ENCODE data around the gene SLC16A13.
"Not testable (repeated sequence)": the region's sequence is repeated elsewhere in the genome, so short reads cannot be mapped to it uniquely, and the experiment has no call there.

SLC16A13 gene

GRCh38 chr17:7067198-7067597, 31.4 kb downstream of the SLC16A13 start:
- no peak for DNase-seq

- DNase-seq: no peak
Measured at GRCh38 chr17:7068268-7068667, 32.5 kb downstream of the SLC16A13 start.

- no peak for DNase-seq
Measured at GRCh38 chr17:7070712-7071111, 34.9 kb downstream of the SLC16A13 start.

- DNase-seq: no peak
Measured at GRCh38 chr17:7072406-7072805, 36.6 kb downstream of the SLC16A13 start.

GRCh38 chr17:7074931-7075330, 39.1 kb downstream of the SLC16A13 start:
- no peak for DNase-seq

- DNase-seq: no peak
Measured at GRCh38 chr17:7077911-7078546, 42.2 kb downstream of the SLC16A13 start.

- DNase-seq: no peak
Measured at GRCh38 chr17:7078711-7079110, 42.9 kb downstream of the SLC16A13 start.

GRCh38 chr17:7079581-7080455, 44.0 kb downstream of the SLC16A13 start, which contains the start of gene CLEC10A:
Gene CLEC10A (minus strand): TSS chr17:7080251. CDS start chr17:7078812, 1,439 bp downstream.
- DNase-seq: peak; percentile 68 to 87 (median 84)

GRCh38 chr17:7080456-7081041, 44.7 kb downstream of the SLC16A13 start:
- DNase-seq: no peak

GRCh38 chr17:7081341-7082062, 45.7 kb downstream of the SLC16A13 start:
- DNase-seq: peak in 2 of 4 experiments; percentile 27 to 33

GRCh38 chr17:7083592-7083991, 47.8 kb downstream of the SLC16A13 start:
- peak in 3 of 4 experiments; percentile 24 to 49 (median 29) for DNase-seq

GRCh38 chr17:7084088-7084487, 48.3 kb downstream of the SLC16A13 start:
- DNase-seq: peak; percentile 66 to 83 (median 73)

GRCh38 chr17:7088442-7088841, 52.6 kb downstream of the SLC16A13 start:
- DNase-seq: not testable (repeated sequence)

GRCh38 chr17:7089570-7089969, 53.8 kb downstream of the SLC16A13 start:
- DNase-seq: not testable (repeated sequence)

Data from suppressor macrophage (primary cell).